Neural cell (in vitro differentiated cells): ENCODE results near the gene PRICKLE2. TPM values are rescaled to one million over a fixed set of nuclear protein-coding genes. Genes with fewer than 3 reads are reported as not detected.

Experiments used
- H2AFZ ChIP-seq: fragments of 200-600, 300-800 bp; sonication (generic), shearing (Covaris generic); 2 replicates; pipeline ENCODE4 v1.6.0; 2014; ENCODE audit warnings: low read depth, mild to moderate bottlenecking, antibody characterized with exemption, low read length, moderate library complexity
- H3F3A ChIP-seq: fragments of 200-600 bp; shearing (Covaris generic); 2 replicates; pipeline ENCODE4 v1.6.1; 2016; ENCODE audit warnings: mild to moderate bottlenecking, moderate library complexity, mixed read lengths, antibody characterized with exemption, low read length; ENCODE audit not compliant: insufficient read depth, poor library complexity, severe bottlenecking
- H3K27ac ChIP-seq: fragments of 200-600, 300-800 bp; sonication (generic), shearing (Covaris generic); 2 replicates; pipeline ENCODE4 v1.5.1; 2014; ENCODE audit warnings: mild to moderate bottlenecking, low read length, moderate library complexity
- H3K27me3 ChIP-seq: fragments of 300-800, 200-600 bp; sonication (generic), shearing (Covaris generic); 2 replicates; pipeline ENCODE4 v1.6.0; 2014; ENCODE audit warnings: mild to moderate bottlenecking, low read depth, low read length, moderate library complexity; ENCODE audit not compliant: insufficient read depth
- H3K36me3 ChIP-seq: fragments of 300-800, 200-600 bp; sonication (generic), shearing (Covaris generic); 2 replicates; pipeline ENCODE4 v1.5.1; 2014; ENCODE audit warnings: mild to moderate bottlenecking, antibody characterized with exemption, low read length, moderate library complexity; ENCODE audit not compliant: insufficient read depth
- H3K4me2 ChIP-seq: fragments of 300-800, 200-600 bp; sonication (generic), shearing (Covaris generic); 2 replicates; pipeline ENCODE4 v1.6.0; 2014; ENCODE audit warnings: mild to moderate bottlenecking, low read length
- H3K4me3 ChIP-seq: fragments of 300-800, 200-600 bp; sonication (generic), shearing (Covaris generic); 2 replicates; pipeline ENCODE4 v1.5.1; 2014; ENCODE audit warnings: mild to moderate bottlenecking, low read length, moderate library complexity
- H3K79me2 ChIP-seq: fragments of 200-600 bp; shearing (Covaris generic); replicated peaks from 2 replicates; pipeline ENCODE4 v1.6.0; 2014; ENCODE audit warnings: mild to moderate bottlenecking, low read length, moderate library complexity; ENCODE audit not compliant: insufficient read depth
- H3K9ac ChIP-seq: fragments of 300-800, 200-600 bp; sonication (generic), shearing (Covaris generic); 2 replicates; pipeline ENCODE4 v1.6.1; 2016; ENCODE audit warnings: mild to moderate bottlenecking, low read length, mixed read lengths
- H3K9me2 ChIP-seq: fragments of 200-600 bp; shearing (Covaris generic); 2 replicates; pipeline ENCODE4 v1.6.1; 2016; ENCODE audit warnings: mild to moderate bottlenecking, low read length, mixed read lengths; ENCODE audit not compliant: insufficient read depth
- H3K9me3 ChIP-seq: fragments of 200-600, 300-800 bp; sonication (generic), shearing (Covaris generic); 2 replicates; pipeline ENCODE4 v1.6.1; 2016; ENCODE audit warnings: mild to moderate bottlenecking, mixed run types, low read length, moderate library complexity, mixed read lengths
- H4K20me1 ChIP-seq: fragments of 200-600 bp; shearing (Covaris generic); 2 replicates; pipeline ENCODE4 v1.6.1; 2016; ENCODE audit warnings: mild to moderate bottlenecking, mixed run types; ENCODE audit not compliant: insufficient read depth
- EP300 ChIP-seq: fragments of 450-650 bp; conservative IDR thresholded peaks from 2 replicates; pipeline ENCODE4 v1.6.1; 2014; ENCODE audit warnings: antibody characterized with exemption, mild to moderate bottlenecking, moderate library complexity; ENCODE audit not compliant: poor library complexity, severe bottlenecking
- EZH2 ChIP-seq: fragments of 200-600, 300-800 bp; shearing (Covaris generic), sonication (generic); IDR thresholded peaks from 2 replicates; pipeline ENCODE4 v1.6.1; 2014; ENCODE audit warnings: antibody characterized with exemption, low read length, borderline replicate concordance, mild to moderate bottlenecking; ENCODE audit not compliant: insufficient read depth, poor library complexity, severe bottlenecking
- MXI1 ChIP-seq: fragments of 450-650 bp; conservative IDR thresholded peaks from 2 replicates; pipeline ENCODE4 v1.6.1; 2014; ENCODE audit warnings: antibody characterized with exemption, mild to moderate bottlenecking; ENCODE audit not compliant: poor library complexity, severe bottlenecking
- POLR2AphosphoS5 ChIP-seq: IDR thresholded peaks from 2 replicates; pipeline ENCODE4 v1.6.1; 2012
- RAD21 ChIP-seq: fragments of 450-650 bp; conservative IDR thresholded peaks from 2 replicates; pipeline ENCODE4 v1.6.1; 2014; ENCODE audit warnings: antibody characterized with exemption, mild to moderate bottlenecking, moderate library complexity
- SMC3 ChIP-seq: fragments of 450-650 bp; conservative IDR thresholded peaks from 2 replicates; pipeline ENCODE4 v1.6.1; 2014; ENCODE audit warnings: antibody characterized with exemption, mild to moderate bottlenecking, moderate library complexity; ENCODE audit not compliant: poor library complexity
- TAF1 ChIP-seq: IDR thresholded peaks from 2 replicates; pipeline ENCODE4 v1.6.1; 2012; ENCODE audit warnings: low read depth
- polyA plus RNA-seq: library from polyadenylated mRNA; depleted of rRNA; stranded (reverse); fragments of >200 nt; gene quantifications from 2 replicates; pipeline ENCODE4 v1.2.3, GENCODE V29; 2014
- TF ChIP-seq, protein P1 (sequence below): IDR thresholded peaks from 2 replicates; pipeline ENCODE4 v1.6.1; 2012; ENCODE audit warnings: borderline replicate concordance
- TF ChIP-seq, protein P2 (sequence below): fragments of 450-650 bp; IDR thresholded peaks from 2 replicates; pipeline ENCODE4 v1.5.1; 2014; ENCODE audit warnings: antibody characterized with exemption, mild to moderate bottlenecking, moderate library complexity; ENCODE audit not compliant: poor library complexity, severe bottlenecking

The PRICKLE2 gene
- polyA plus RNA-seq, 1 donor from 2014 or later, result 8.7 TPM

DNA sequence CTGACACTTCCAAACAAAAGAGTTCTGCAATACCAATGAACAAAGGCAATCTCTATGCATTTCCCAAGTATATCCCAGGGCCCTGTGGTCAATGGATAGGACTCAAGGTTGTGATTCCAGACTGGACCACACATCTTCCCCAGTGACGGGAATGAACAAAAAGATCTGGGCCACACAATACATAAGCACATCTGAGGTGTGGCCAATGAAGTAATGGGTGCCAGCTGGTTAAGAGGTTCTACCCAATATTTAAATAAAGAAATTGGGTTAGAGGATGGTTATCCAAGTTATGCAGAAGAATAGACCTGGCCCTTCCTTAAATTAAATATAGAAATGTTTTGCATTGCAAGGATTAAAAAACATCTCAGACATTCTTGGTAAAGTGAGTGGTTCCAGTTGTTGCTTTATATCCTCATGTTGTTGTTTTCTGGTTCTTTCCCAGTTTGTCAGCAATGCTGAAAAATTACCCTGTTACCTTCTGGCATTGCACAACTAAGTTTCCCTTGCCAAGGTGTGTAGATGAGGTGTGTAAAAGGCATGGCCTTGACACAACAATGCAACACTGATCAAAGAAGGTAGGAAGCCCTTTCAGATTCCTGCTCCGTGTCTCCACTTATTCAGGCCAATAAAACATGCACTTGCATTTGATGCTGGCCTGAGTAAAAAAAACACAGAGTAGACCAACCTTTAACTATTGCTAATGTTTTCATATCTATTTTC lies 86.5 kb downstream of the PRICKLE2 start:
- Histone ChIP-seq H4K20me1 (no peaks in the 10 kb centered on the region), H3K4me2 (no peak overlapping the region), H3K27me3 (no peaks in the 10 kb centered on the region), H3K4me3 (no peak overlapping the region), H3K79me2 (no peaks in the 10 kb centered on the region), H3K9me3 (no peaks in the 10 kb centered on the region), H2AFZ (no peak overlapping the region), H3K36me3 (no peaks in the 10 kb centered on the region), H3K9ac (no peak overlapping the region), H3F3A (no peaks in the 10 kb centered on the region), H3K27ac (no peak overlapping the region), H3K9me2 (no peaks in the 10 kb centered on the region)
- TF ChIP-seq RAD21 (no peak), EZH2 (no peak), EP300 (no peak), MXI1 (no peak)
- TF ChIP-seq, protein P1, sequence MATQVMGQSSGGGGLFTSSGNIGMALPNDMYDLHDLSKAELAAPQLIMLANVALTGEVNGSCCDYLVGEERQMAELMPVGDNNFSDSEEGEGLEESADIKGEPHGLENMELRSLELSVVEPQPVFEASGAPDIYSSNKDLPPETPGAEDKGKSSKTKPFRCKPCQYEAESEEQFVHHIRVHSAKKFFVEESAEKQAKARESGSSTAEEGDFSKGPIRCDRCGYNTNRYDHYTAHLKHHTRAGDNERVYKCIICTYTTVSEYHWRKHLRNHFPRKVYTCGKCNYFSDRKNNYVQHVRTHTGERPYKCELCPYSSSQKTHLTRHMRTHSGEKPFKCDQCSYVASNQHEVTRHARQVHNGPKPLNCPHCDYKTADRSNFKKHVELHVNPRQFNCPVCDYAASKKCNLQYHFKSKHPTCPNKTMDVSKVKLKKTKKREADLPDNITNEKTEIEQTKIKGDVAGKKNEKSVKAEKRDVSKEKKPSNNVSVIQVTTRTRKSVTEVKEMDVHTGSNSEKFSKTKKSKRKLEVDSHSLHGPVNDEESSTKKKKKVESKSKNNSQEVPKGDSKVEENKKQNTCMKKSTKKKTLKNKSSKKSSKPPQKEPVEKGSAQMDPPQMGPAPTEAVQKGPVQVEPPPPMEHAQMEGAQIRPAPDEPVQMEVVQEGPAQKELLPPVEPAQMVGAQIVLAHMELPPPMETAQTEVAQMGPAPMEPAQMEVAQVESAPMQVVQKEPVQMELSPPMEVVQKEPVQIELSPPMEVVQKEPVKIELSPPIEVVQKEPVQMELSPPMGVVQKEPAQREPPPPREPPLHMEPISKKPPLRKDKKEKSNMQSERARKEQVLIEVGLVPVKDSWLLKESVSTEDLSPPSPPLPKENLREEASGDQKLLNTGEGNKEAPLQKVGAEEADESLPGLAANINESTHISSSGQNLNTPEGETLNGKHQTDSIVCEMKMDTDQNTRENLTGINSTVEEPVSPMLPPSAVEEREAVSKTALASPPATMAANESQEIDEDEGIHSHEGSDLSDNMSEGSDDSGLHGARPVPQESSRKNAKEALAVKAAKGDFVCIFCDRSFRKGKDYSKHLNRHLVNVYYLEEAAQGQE, result no peak

DNA sequence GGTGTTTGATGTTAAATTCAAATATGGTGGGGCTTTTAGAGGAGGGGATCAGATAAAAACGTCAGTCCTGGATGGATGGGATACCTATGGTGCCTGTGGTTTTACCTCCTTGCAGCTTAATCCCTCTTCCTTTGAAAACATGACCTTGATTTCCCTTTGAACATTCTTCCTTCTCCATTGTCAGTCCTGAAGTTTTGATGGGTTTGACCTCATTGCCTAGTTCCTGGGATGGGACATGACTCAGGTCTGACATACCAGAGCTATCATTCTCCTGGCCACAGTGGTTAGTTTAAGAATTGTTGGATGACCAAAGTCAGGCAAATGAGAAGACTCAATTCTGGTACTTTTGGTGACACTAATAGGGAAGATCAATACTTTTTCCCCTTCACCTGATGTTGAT lies 87.2 kb downstream of the PRICKLE2 start:
- Histone ChIP-seq H2AFZ (no peak overlapping the region), H3K27ac (no peak overlapping the region), H3K36me3 (no peaks in the 10 kb centered on the region), H3K27me3 (no peaks in the 10 kb centered on the region), H4K20me1 (no peaks in the 10 kb centered on the region), H3K4me2 (no peak overlapping the region), H3K9me2 (no peaks in the 10 kb centered on the region), H3K4me3 (no peak overlapping the region), H3F3A (no peaks in the 10 kb centered on the region), H3K9me3 (no peaks in the 10 kb centered on the region), H3K79me2 (no peaks in the 10 kb centered on the region), H3K9ac (no peak overlapping the region)
- TF ChIP-seq, protein P2, sequence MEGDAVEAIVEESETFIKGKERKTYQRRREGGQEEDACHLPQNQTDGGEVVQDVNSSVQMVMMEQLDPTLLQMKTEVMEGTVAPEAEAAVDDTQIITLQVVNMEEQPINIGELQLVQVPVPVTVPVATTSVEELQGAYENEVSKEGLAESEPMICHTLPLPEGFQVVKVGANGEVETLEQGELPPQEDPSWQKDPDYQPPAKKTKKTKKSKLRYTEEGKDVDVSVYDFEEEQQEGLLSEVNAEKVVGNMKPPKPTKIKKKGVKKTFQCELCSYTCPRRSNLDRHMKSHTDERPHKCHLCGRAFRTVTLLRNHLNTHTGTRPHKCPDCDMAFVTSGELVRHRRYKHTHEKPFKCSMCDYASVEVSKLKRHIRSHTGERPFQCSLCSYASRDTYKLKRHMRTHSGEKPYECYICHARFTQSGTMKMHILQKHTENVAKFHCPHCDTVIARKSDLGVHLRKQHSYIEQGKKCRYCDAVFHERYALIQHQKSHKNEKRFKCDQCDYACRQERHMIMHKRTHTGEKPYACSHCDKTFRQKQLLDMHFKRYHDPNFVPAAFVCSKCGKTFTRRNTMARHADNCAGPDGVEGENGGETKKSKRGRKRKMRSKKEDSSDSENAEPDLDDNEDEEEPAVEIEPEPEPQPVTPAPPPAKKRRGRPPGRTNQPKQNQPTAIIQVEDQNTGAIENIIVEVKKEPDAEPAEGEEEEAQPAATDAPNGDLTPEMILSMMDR, result no peak
- TF ChIP-seq EZH2, result no peak
- TF ChIP-seq TAF1, result no peak
- TF ChIP-seq, protein P1, result no peak
- TF ChIP-seq EP300, result no peak
- TF ChIP-seq MXI1, result no peak
- no peak for TF ChIP-seq SMC3
- TF ChIP-seq RAD21, result no peak
- TF ChIP-seq POLR2AphosphoS5, result no peak
